Raji (cell line): Measurements from ENCODE around the gene PDGFA.

Experiments used
- POLR2A ChIP-seq: IDR thresholded peaks from 2 replicates; pipeline ENCODE4 v1.6.1; 2011; ENCODE audit warnings: low read depth, low read length, control low read depth; ENCODE audit not compliant: insufficient read depth

The PDGFA gene

DNA sequence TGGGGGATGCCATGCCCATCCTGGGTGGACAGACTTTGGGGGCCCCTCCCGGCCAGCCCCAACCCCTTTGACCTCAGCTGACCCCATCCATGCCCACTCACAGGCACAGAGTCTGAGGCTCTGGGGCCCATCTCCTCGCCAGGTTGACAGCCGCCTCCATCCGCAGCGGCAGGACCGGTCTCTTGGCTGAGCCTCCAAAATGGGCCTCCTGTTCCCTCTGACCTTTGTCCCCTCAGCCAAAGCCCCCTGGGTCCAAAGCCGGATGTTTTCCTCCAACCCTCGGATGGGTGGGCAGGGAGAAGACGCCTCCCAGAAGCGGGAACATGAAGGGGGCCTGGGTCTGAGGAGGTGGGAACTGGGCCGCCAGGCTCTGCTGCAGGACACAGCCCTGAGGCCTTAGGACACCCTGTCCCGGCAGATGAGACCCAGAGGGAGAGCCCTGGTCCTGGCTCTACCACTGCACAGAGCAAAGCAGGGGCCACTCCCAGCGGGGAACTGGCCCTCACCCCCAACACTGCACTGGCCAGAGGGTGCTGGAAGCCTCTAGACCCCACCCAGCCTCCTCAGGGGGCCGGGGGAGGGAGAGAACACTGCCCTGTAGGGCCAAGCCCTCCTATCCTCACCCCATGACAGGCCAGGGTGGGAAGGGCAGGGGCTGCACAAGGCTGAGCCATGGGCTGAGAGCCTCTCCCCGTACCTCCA lies 12.6 kb downstream of the PDGFA start:
- TF ChIP-seq POLR2A, result no peak

DNA sequence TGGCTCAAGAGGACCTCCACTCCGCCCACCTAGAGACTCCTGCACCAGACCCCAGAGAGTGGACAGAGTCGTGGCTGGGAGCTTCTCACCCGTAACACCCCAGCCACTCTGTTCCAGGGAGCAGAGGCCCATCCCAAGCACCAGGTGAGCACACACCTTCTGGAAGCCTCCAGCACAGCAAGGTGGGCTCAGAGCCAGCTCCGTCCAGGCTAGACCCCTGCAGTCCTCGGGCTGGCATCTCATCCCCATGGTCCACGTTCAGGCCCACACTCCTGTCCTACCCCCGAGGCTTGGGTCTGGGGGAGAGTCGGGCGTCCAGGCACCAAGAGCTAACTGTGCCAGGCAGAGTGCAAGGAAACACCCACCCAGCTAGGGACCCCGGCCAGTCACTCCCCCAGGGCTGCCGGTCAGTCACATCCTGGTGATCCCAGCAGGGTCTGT lies 13.2 kb downstream of the PDGFA start:
- no peak for TF ChIP-seq POLR2A

DNA sequence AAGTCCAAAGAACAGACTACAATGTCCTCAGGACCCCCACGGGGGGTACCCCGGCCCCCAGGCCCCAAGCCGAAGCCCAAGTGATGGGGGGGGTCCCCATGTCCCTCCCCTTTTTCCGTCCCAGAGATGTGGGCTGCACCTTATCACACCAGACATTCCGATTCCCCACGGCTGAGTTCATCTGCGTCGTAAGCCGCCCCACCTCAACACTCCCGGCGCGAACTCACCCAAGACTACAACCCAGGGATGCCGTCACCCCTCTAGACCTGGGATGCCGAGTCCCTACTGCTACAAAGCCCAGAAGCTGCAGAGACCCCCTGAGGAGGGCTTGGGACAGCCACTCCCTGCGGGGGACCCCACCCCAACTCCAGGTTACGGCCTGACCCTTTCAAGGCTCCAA lies 14.5 kb downstream of the PDGFA start:
- no peak for TF ChIP-seq POLR2A

DNA sequence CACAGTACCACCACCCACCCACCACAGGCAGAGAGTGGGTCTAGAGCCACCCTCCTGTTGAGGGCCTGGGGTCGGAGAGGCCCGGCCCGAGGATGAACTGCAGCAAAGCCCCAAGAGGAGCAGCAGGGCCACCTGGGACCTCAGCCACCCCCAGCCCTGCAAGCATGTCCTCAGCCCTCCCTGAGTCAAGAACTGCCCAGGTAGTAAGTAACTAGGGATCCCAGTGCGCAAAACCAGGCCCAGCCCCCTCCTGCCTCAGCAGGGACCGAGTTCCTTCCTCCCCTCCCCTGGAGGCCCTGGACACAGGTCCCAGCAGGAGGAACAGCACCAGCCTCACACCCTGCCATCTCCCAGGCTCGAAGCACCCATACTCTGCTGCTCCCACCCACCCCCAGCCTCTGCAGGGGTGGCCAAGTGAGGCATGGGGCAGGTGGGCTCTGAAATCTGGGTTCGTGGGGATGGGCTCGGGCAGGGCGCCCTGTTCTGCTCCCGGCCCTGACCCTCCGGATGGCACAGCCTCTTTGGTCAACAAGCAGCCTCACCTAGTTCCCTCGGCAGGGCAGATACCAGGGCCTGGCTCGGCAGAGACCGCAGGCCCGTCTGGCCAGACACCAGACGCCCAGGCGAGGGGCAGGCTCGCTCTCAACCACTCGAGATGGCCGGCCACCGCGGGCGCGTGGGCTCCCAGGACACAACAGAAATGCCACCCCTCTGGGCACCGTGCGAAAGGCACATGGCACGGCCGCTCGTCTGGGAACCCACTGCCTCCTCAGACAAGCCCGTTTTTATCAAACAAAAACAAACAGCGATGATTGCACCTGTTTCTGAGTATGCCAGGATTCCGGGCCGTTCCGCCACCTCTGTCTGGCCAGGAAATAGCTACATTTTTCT lies 15.2 kb downstream of the PDGFA start:
- no peak for TF ChIP-seq POLR2A

DNA sequence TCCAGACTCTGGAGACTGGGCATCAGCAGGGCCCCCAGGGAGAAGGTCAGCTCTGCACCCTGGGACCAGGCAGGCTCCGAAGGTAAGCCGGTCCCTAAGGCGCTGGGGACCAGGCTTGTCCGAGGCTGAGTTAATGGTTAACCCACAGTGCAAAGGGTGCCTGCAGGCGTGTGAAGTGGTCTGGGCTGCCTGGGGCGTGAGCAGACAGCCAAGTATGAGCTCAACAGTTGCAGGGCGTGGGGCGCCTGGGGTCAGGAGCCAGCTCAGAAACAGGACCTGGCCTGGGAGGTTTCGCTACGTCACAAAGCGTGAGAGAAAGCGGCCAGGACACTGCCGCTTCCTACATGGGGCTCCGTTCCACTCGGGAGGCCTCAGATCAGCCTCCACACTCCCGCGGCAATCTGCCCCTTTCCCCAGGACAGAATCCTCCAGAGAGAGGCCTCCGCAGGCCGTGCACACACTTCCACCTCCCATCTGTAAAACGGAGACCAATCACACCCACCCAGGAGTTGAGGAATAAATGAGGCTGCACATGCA lies 16.0 kb downstream of the PDGFA start:
- no peak for TF ChIP-seq POLR2A

DNA sequence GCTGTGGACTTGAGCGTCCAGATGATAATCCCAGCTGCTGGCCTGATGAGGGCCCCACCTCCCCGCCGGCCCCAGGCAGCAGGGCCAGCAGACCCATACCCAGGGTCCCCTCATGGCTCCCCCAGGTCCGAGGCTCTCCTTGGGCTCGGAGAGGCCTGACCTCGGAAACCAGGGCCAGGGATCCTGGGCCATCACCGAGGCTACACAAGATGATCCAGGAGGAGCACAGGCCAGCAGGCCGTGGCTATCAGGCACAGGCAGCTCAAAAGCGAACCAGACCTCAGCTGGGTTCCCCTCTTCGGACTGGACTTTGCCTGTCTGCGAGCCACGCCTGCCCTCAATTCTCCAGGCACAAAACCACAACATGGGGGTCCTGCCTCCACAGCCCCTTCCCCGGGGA lies 17.4 kb downstream of the PDGFA start:
- no peak for TF ChIP-seq POLR2A

DNA sequence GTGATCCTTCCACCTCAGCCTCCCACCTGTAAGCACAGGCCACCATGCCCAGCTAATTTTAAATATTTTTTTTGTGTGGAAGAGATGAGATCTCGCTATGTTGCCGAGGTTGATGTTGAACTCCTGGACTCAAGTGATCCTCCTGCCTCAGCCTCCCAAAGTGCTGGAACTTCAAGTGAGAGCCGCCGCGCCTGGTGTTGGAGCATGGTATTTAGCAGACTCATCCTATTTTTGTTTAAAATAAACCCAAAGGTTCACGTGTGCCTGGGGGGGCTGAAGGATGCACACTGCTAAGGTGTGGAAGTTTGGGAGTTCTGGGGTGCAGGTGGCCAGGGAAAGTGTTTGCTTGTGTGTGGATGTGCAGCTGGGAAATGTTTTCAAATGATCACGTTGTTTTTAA lies 18.1 kb downstream of the PDGFA start:
- TF ChIP-seq POLR2A, result no peak

DNA sequence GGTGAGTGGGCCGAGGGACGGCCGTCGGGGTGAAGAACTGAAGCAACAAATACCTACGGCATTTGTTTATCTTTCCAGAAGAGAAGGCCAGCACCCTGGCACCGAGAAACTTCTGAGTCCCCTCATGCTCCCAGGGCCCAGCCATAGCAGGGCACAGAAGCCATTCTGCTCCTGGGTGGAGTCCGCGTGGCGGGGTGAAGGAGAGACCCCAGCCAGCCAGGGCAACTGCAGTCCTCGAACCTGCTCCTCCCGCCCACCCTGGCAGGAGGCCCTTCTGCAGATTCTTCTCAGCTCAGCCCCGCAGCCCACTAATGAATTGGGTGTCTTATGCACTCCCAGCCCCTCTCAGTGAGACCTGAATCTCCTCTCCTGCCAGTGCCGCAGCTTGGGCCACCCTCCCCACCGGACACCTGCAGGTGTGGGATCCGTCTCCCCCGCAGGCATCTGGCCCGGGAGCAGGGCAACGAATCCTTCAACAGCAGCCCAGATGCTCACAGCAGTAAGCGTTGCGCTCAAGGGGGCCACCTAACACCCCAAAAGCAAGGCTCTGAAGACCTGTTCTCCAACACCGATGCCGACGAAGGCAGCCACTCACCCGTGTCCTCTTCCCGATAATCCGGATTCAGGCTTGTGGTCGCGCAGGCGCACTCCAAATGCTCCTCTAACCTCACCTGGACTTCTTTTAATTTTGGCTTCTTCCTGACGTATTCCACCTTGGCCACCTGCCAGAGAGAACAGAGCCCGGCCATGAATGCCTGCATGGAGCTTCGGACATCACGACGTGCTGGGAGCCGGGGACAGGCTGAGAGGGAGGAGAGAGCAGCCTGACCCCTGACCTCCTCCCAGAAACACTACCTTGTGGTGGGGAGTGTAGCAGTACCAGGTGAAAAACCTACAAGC lies 18.9 kb downstream of the PDGFA start:
- no peak for TF ChIP-seq POLR2A

DNA sequence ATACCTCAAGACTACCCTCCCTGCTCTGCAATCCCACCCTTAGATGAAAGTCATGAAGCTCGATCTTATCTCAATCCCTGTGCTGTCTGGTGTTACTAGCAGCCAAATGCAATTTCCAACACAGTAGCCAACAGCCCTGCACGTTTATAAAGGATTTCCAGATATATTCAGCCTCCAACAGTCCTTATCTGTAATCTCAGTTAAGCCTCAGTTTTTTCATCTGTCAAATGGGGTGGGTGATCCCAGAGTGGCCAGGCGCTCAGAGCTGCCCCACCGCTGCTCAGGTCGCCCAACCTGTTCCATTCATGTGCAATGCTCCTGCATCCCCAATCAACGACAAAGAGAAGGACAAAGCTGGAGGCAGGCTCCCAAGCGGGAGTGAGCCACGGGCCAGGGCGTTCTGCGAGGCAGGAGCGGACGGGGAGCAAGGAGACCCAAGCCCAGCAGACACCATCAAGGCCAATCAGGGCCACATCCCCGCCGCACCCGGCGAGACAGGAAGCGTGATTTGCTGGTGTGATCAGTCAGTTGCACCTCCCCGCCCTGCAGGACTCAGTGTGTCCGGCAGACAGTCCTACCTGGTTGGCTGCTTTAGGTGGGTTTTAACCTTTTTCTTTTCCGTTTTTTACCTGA lies 19.7 kb downstream of the PDGFA start:
- no peak for TF ChIP-seq POLR2A

DNA sequence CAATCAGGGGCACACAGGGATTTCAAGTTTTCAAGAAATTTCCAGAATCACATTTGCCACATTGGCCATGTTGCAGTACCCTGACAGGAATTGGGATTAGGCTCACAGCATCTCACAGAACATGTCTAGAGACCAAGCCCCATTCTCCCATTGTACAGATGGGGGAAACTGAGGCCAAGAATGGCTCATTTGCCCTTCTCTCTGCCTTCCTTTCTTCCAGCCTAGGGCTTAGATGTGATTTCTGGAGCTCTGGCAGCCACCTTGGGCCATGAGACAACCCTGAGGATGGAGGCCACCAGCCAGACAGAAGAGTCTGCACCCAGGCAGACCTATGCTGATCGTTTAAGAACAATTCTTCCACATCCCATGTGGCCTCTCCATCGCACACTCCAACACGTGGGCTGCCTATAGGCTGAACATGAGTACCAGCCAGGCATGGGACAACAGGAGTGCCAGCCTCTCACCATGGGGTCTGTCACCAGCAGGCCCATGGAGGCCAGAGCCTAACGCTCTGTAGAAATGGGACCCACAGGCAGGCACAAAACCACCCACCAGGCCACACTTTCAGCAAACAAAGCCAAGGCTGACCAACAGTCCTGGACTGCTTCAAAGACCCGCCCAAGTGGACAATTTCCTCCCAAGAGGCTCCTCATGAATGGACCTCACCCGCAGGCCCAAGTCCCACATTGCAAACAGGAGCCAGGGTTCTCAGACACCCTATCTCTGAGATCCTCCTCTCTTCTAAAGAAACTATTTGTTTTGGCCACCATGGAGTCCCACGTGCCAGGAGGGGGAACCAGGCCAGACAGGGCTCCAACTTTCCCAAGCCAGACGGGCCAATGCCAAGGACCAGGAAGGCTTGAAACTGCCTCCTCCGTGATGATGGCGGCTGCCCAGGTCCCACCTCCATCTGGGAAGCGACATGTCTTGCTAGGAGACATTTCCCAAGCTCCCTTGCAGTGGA lies 20.7 kb downstream of the PDGFA start:
- no peak for TF ChIP-seq POLR2A

DNA sequence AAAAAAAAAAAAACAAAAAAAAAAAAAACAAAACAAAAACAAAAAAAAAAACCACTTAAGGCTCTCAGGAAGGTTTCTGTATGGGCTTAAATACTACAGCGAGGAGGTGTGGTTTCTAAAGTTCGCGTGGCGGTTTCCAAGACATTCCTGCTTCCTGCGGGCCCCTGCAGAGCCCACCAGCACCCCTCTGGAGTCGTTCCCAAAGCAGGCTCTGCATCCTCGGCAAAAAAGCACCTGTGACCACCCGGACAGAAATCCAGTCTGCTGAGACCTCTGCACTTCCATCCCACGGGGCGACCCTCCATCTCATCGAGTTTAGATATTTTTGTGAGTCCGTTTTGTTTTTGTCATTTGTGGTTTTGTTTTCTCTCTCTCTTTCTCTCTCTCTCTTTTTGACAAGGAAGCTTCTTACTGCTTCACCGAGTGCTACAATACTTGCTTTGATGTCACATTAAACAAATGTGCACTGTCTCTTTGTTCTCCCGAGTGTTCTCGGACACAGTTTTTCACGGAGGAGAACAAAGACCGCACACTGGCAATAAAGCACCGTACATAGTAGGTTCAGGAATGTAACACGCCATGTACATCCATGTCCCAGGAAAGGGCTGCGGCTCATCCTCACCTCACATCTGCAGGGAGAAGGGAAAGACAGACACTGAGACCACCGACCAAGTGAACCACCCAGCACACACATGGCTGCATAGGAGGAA lies 21.5 kb downstream of the PDGFA start:
- TF ChIP-seq POLR2A, result no peak

DNA sequence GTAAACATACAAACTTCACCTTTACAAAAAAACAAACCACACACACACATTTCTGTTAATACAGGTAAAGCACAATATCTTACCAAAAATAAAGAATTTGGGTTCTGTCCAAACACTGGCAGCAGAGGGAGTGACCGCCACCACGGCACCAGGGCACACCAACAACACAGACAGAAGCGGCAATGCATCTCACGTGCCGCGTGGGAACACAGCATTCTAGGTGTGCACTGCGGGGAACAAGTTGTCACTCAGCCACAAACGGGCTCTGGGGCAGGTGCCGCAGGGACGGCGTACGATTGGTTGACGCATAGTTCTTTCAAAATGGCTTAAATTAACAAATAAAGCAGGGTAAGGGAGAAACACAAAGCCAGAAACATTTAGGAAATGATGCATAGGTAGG lies 22.3 kb downstream of the PDGFA start:
- no peak for TF ChIP-seq POLR2A
